Superior temporal gyrus (tissue), 1 donor: ENCODE measurements around the gene SLCO2A1.

Experiments used
- DNase-seq: peaks from one replicate; pipeline ENCODE4 v3.0.0-alpha.2; 2016; ENCODE audit errors: extremely low spot score

The SLCO2A1 gene

DNA sequence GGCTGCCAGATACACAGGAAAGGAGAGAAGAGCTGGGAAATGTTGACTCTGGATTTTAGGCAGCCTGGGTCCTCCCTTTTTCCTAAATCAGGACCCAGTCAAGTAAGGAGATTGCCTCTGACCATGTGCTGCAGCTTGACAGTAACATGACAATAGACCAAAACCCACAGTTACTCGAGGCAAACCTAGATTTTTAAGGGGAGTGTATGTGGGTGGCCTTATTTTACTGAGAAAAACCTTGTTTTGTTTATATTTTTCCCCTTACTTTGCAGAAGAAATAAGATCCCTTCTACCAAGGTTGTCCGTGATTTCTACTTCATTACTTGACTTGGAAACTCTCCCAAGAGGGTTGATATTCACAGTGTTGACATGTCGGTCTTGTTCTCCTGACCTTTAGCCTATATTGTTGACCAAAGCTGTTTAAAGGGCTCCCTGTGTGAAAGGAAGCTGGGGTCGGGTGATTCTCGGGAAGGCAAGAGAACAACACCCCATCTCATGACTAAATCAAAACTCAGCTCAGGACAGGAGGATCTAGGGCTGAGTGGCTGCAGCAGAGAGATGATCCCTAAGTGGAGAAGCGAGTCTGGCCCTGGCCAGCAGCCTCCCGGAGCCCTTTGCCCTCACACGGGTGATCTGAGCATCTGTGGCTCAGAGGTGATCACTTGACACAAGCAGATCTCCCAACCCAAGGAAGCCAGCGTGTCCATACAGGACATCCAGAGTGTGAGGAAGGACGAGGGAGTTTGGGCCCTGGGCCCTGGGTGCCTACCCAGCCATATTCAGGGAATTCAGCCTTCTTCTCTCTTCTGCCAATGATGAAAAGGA, 31.0 kb upstream of the SLCO2A1 start:
- DNase-seq: no peak

DNA sequence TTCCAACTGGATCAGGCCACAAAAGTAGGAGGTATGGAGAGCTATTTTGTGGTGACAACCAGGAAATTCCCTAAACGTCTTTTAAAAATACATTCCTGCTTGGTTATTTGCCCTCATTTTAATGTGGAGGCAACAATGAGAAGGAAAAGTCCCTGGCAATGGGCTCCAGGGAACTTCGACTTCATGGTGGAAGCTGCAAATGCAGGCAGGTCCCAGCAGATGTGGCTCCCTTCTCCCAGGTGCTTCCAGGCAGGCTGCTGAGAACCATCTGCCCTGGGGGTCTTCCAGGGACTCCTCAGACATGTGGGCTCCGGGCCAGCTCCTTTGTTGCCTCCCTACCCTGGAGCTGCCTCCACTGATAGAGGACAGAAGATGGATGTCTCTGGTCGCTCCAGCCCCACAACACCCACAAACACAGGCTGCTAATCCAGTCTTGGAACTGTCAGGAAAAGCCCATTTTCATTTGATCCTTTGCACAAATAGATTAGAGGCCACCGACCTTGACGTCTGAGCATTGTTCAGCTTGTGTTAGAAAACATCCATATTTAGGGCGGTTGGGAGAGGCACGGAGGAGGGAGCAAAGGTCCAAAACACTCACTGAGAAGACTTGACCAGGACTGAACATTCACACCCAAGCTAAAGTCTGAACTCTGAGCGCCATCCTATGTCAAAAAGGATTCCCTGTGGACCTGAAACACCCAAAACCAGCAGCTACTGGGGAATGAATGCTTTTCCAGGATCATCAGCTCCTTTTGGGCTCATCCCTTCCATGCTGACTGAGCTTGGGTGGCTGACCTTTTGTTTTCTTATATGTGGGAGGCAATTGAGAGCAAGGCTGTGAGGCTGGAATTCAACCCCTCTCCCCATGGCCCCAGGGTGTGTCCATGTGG, 30.2 kb upstream of the SLCO2A1 start:
- no peak for DNase-seq

DNA sequence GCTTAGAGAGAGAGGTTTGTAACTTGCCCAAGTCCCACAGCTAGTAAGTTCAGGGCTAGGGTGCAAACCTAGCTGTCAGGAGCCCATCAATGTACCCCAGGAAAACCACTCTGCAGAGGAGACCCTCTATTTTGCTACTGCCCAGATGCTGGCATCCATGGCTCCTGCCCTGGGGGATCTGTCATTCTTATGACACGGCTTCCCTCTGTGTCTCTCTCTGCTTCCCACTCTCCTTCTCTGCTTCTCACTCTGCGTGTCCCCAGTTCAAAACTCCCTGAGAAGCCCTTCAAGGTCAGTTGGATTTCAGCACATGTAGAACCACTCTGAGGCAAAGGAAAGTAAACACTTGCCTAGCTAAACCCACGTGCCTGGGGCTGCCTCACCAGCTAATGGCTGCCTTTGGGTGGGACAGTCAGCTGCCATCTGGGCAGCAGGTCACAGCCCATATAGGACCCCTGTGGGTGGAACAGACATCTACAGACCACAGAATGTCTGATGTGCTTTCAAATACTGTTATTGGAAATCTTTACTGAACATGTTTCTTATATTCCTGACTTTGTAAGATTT, 29.4 kb upstream of the SLCO2A1 start:
- DNase-seq: no peak

DNA sequence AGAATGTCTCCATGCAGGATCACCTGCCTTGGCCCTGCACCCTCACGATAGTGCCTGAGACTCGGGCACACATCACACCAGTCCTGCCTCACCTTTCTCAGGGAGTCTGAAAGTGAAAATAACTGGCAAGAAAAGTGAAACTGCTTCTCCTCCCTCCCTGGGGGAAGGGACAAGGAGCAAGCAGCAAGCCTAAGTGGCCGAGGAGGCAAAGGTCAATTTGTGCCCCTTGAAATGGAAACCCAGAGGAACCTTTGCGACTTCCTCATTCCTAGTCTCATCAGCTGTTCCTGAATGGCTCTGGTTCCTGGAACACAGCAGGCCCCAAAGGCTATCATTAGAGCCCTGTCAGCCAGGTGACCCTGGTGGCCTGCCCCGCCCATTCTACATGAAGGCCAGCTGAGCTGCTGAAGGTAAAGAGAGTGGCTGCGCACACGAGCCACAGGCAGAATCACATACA, 28.0 kb upstream of the SLCO2A1 start:
- no peak for DNase-seq

DNA sequence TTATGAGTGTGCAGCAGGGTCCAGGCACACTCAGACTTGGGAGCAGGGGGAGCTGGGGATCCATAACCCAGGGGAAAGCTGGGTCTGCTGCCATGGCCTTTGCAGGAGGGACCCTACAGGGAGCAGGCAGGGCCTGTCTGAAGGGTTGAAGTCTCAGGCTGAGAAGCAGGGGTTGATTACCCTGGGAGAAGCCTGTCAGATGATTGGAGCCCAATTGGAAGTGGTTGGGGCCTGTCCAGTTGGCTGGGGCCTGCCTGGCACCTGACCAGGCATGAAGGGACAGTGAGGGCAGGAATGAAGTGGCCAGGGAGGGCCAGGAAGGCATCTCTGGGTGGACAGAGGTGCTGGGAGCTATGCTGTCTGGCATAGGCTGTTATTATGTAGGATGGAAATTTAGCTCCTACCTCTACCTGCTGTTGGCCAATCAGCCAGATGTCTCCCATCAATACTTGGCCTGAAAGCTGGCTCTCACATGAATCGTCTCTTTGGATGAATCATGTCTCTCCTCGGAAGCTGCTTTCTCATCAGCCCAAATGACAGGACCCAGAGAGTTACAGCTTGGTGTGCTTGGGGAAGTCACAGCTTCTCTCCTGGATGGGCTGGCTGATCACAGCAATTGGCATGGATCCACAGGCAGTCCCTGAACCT, 27.4 kb upstream of the SLCO2A1 start:
- no peak for DNase-seq

DNA sequence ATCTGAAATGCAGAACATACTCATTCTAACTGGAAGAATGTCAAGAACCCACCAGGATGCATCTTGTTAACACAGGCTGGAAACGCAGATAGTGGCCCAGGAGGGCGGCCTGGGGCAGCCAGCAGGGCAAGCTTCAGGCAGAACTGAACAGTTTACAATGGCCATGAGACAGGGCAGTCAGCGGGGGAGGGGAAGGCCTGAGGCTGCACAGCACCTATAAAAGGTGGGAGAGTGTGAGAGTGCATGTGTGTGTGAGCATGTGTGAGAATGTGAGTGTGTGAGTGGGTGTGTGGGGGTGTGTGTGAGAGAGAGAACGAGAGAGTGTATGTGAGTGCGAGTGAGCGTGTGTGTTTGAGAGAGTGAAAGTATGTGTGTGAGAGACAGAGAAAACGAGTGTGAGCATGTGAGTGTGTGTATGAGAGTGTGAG, 26.8 kb upstream of the SLCO2A1 start:
- no peak for DNase-seq

DNA sequence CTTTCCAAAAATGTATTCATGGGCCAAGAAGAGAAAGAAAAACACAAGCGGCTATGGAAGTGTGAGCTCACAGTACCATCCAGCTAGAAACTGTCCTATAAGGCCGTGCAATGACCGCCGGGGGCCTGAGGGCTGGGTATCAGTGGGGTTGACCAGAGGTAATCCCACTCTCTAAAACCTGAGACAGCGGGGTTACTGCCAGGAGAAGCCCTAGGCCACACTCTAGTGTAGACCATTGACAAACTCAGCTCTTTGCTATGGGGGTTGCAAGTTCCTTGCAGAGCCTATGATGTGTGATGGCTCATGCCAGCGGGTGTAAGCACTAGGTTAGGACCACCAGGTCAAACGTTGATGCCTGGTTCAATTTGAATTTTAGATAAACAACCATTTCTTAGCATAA, 25.9 kb upstream of the SLCO2A1 start:
- DNase-seq: no peak

DNA sequence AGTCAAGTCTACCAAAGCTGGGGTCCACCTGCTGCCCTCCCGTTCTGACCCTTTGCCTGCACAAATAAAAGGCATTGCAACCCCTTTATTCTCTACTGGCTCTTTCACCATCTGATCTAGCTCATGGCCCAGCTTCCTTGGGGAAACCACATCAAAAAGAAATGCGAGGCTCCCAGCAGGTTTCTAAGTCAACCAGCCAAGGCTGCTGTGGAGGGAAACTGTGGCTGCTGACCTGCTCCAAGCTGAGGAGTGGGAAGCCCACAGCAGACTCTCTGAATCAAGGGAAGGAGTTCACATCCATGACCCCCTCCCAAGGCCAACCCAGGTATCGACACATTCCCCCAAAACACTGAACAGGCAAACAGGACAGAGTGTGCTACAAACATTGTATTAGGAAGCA, 25.2 kb upstream of the SLCO2A1 start:
- DNase-seq: no peak

DNA sequence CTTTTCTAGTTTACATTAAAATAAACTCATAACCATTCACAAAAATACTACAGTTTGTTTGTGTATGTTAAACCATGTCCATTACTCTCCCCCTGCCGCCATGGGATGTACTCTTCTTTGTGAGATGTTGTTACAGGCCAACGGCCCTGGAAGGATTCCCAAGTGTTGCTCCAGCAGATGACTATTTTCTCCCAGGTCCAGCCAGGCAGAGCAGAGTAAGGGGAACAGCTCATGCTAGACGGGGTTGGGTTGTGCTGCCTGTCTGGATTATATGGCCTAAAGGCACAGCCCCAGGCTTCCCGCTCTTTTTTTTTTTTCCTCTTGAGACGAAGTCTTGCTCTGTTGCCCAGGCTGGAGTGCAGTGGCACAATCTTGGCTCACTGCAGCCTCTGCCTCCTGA, 24.5 kb upstream of the SLCO2A1 start:
- DNase-seq: no peak

DNA sequence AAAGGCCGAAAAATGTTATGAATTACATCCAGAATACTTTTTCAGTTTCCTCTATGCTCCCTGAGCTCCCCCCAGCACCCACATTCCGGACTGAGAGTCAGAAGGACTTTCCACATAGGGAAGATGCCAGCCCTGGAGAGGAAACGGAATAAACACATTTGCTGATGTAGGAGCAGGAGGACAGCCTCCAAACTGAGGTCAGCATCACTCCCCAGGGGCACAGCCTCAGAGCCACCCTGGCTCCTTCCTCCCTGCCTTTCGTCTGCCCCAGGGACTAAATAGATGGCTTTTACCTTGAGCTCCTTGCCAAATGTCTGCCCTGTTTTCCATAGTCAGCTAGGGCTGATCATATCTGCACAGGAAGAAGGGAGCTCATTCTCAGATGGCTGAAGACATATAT, 22.6 kb upstream of the SLCO2A1 start:
- DNase-seq: no peak

DNA sequence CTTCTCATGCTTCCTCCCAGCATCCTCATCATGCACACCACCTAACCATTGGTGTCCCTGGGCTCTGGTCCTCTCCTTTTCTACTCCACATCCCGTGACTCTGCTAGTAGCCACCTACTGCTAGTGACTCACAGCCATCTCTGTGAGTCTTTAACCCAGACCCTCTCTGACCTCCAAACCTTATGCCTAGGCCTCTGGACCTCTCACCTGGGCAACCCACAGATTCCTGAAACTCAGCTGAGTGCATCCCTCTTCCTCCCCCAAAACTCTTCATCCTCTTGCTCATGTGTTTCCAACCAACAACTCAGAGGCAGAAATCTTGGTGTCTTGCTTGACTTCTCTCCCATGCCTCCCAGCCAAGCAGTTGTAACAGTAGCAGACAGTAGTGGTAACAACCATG, 20.0 kb upstream of the SLCO2A1 start:
- DNase-seq: no peak

DNA sequence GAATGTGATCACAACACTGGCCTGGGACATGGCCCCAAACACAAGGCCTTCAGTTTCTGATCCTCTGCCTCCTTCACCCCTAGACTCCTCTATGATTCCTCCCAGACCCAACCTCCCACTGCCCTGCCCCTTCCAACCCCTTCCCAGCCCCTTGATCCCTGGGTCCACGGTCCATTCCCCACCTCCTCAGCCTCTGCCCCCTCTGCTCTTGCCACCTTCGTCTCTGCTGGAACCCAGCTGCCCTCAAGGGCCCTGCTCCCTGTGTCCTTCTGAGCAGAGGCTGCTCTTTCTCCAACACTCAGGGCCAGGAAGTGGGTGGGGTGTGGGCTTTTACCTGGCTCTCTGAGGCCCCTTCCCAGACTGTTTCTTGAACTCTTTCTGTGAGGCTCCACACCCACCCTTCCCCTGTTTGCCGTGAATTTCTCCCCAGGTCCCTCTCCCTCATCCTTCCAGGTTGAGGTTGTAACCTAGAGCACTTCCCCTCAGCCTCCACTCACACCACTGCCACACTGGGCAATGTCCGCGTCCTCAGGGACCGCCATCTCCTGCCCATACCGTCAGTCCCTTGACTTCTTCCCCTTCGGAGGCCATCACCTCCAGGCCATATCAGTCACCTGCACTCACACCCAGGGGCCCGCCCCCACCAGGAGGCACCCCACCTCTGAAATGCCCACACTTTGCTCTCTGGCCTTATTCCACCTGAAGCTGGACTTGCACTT, 18.7 kb upstream of the SLCO2A1 start:
- DNase-seq: no peak

DNA sequence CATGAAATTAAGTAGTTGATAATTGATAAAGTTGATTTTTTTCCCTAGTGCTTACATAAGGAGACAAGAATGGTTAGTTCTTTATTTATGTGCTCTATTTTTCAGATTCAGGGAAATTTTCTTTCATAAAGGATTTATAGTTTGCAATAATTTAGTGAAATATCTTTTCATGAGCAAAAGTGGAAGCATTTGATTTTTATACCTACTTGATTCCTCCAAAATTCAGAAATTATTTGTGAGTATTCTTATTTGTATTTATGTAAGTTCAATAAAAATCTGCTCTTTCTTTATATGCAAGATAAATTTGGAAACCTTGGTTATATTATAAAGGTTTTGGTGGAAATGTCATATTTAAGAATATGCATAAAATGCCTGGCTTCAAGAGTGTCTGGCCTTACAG, 14.7 kb upstream of the SLCO2A1 start:
- DNase-seq: no peak

DNA sequence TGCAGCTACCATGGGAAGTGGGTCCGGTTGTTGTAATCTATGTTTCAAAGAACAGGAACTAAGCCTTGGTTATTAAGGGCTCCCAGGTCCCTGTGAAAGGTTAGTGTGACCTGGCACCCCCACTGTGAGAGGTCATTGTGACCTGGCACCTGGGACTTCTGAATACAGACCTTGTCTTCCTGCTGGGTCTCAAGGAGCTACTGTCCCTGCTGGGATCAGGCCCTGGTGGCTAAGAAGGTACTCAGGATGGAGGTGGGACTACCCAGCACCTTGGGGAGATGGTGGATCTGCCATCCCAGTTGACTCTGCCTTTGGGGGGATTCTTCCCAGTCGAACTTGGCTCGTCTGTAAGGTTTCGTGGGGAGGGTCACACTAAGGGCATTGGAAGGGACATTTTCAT, 10.3 kb upstream of the SLCO2A1 start:
- no peak for DNase-seq

DNA sequence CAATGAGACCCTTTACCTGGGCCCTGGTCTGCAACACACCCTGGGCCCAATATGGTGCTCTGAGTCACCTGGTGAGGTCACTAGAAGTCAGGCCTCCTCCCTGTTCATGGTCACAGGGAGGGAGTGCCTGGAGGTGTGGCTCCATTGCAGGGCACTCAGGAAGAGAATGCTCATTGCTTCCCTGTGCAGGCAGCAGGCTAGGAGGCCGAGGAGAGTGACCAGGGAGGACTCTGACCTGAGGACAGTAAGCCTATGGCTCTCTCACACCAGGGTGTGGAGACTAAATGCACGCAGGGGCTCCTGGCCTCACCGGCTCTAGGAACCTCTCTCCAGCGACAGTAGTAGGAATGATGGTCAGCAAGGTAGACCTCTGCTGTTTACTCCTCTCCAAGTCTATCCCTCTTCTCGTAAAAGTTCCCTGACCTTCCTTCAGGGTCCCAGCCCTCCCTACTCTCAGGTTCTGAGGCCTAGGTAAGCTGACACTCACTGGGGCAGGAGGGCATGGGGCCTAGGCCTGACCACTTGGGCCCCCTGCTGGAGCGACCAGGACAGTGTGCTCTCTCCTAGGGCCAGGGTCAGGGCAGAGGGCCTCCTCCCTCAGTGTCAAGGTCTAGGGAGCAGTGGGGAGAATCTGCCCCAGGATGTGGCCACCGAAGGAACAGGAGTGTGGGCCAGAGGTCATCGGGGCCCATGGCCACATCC, 9.6 kb upstream of the SLCO2A1 start:
- DNase-seq: no peak

DNA sequence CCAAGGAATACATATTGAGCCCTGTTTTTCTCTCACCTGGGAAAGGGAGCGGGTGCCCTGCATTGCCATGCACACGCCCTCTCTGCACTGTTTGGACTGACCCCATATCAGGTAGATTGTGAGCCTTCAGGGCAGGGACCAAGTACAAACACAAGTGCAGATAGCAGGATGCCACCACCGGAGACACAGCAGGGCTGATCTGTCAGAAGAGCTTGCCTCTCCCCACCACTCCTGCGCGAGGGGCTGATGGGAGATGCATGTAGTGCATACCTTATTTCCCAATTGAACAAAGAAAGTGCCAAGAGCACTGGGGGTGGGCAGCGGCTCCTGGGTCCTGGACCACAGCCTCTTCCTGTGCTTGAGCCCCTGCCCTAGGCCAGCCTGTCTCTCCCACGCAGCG, 9.0 kb upstream of the SLCO2A1 start:
- DNase-seq: no peak

DNA sequence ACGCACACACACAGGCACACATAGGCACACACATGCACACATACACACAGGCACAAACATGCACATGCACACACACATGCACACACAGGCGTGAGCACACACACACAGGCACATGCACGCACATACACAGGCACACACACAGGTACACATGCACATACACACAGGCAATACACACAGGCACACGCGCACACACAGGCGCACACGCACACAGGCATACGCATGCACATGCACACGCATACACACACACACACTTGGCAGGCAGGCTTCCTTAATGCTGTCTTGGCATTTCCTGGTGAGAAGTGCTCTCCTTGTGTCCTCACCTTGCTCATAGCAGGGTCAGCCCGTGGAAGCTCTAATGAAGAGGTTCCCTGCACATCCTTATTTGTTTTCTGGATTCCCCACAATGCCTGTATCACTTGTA, 8.4 kb upstream of the SLCO2A1 start:
- no peak for DNase-seq

DNA sequence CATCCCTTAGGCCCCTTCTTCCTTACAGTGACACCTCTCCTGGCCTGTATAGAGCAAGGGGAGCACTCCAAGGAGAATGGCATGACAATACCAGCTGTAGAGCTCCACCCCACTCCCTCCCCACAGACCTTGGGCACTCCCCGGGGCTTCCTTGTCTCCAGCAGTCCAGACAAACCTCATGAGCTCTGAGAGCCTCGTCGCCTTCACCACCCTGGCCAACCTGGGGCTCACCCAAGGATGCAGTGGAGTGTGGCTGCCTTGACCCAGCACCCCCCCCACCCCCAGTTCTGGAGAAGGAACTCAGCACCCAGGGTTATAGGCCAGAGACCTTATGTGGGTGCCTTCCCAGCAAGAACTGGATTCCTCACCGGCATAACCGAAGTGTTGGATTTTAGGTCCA, 7.4 kb upstream of the SLCO2A1 start:
- DNase-seq: no peak

DNA sequence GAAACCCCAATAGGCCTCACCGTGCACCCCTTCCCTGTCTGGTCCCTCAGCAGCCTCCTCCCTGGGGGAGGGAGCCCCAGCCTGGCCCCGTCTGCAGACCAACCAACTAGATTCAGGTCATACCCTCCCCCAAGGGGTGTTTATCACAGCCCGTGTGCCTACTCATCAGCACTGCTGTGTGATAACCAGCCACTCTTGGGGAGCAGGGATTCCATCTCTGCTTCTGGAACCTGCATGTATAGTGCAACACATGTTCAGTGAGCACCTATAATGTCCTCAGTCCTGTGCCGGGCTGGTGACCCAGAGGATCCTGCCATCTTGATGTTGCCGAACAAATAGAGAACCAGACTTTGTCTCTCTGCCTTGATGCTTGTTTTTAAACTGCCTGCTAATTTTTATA, 6.6 kb upstream of the SLCO2A1 start:
- DNase-seq: no peak

DNA sequence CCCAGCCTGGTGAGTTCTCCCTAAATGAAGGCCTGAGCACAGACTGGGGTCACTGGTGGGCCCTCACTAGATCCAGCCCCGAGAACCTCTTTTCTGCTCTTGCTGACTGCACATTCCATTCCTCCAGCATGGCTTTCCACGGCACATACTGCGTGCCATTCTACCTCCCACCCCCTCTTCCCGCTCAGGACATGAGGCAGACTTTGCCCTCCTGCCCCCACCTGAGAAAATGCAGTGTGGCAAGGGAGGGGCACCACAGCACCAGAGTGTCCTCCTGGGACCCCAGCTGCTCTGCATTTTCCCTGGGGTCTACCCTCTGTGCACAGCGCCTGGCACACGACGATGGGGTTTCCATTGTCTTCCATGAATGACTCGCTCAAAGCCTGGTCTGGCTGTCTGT, 6.1 kb upstream of the SLCO2A1 start:
- no peak for DNase-seq
